SK-N-SH treated with all-trans-retinoic acid at 6 μM for 48 hours (cell line): Measurements from ENCODE around the gene PKD1.

ENCODE experiments used
- ATAC-seq: fragments of 200-7000 bp; cut with Tn5 transposase; 3 replicates; pipeline ENCODE4 v1.9.1; 2020; ENCODE audit warnings: mild to moderate bottlenecking, moderate library complexity
- ARNTL ChIP-seq: fragments of 450-650 bp; formaldehyde crosslinking; IDR thresholded peaks from 2 replicates; pipeline ENCODE4 v1.5.0; 2020; ENCODE audit warnings: low read depth, mild to moderate bottlenecking, moderate library complexity, borderline replicate concordance
- BACH2 ChIP-seq: fragments of 250-450 bp; sonication (Bioruptor Pico); IDR thresholded peaks from 2 replicates; pipeline ENCODE4 v1.9.0; 2021; ENCODE audit warnings: mild to moderate bottlenecking, borderline replicate concordance
- CSDC2 ChIP-seq: fragments of 250-450 bp; sonication (Bioruptor Pico); IDR thresholded peaks from 2 replicates; pipeline ENCODE4 v1.5.0; 2020; ENCODE audit warnings: mild to moderate bottlenecking, moderate library complexity
- ESRRG ChIP-seq: fragments of 250-450 bp; sonication (Bioruptor Pico); IDR thresholded peaks from 2 replicates; pipeline ENCODE4 v1.6.1; 2021; ENCODE audit warnings: mild to moderate bottlenecking
- GLIS3 ChIP-seq: fragments of 250-450 bp; sonication (Bioruptor Pico); IDR thresholded peaks from 2 replicates; pipeline ENCODE4 v1.5.0; 2020; ENCODE audit warnings: mild to moderate bottlenecking, moderate library complexity
- OSR1 ChIP-seq: fragments of 250-450 bp; sonication (Bioruptor Pico); IDR thresholded peaks from 2 replicates; pipeline ENCODE4 v1.8.0; 2022; ENCODE audit warnings: moderate library complexity, mild to moderate bottlenecking, inconsistent platforms
- PPARA ChIP-seq: fragments of 250-450 bp; sonication (Bioruptor Pico); IDR thresholded peaks from 2 replicates; pipeline ENCODE4 v1.5.0; 2020; ENCODE audit warnings: mild to moderate bottlenecking, borderline replicate concordance
- RARB ChIP-seq: fragments of 250-450 bp; sonication (Bioruptor Pico); IDR thresholded peaks from 2 replicates; pipeline ENCODE4 v1.8.0; 2021; ENCODE audit warnings: mild to moderate bottlenecking, moderate library complexity
- SNAI2 ChIP-seq: fragments of 250-450 bp; sonication (Bioruptor Pico); IDR thresholded peaks from 2 replicates; pipeline ENCODE4 v1.5.0; 2020; ENCODE audit warnings: mild to moderate bottlenecking, moderate library complexity
- TCF4 ChIP-seq: fragments of 250-450 bp; sonication (Bioruptor Pico); IDR thresholded peaks from 2 replicates; pipeline ENCODE4 v1.8.0; 2021; ENCODE audit warnings: mild to moderate bottlenecking, moderate library complexity, borderline replicate concordance
- ZC3H10 ChIP-seq: fragments of 250-450 bp; sonication (Bioruptor Pico); IDR thresholded peaks from 2 replicates; pipeline ENCODE4 v1.5.1; 2021; ENCODE audit warnings: mild to moderate bottlenecking, moderate library complexity
- ZFP3 ChIP-seq: fragments of 250-450 bp; sonication (Bioruptor Pico); IDR thresholded peaks from 2 replicates; pipeline ENCODE4 v1.5.0; 2020; ENCODE audit warnings: mild to moderate bottlenecking, moderate library complexity
- ZFP30 ChIP-seq: fragments of 450-650 bp; formaldehyde crosslinking; IDR thresholded peaks from 2 replicates; pipeline ENCODE4 v1.5.0; 2022; ENCODE audit warnings: mild to moderate bottlenecking, moderate library complexity
- ZNF565 ChIP-seq: fragments of 450-650 bp; formaldehyde crosslinking; conservative IDR thresholded peaks from 2 replicates; pipeline ENCODE4 v1.5.0; 2020; ENCODE audit warnings: low read depth, mild to moderate bottlenecking, moderate library complexity
- ZNF70 ChIP-seq: fragments of 450-650 bp; formaldehyde crosslinking; IDR thresholded peaks from 2 replicates; pipeline ENCODE4 v1.5.0; 2020; ENCODE audit warnings: mild to moderate bottlenecking, moderate library complexity
- ZNF8 ChIP-seq: fragments of 450-650 bp; formaldehyde crosslinking; IDR thresholded peaks from 2 replicates; pipeline ENCODE4 v1.5.0; 2020; ENCODE audit warnings: mild to moderate bottlenecking, moderate library complexity
- TF ChIP-seq, protein P1 (sequence below): fragments of 250-450 bp; sonication (Bioruptor Pico); IDR thresholded peaks from 2 replicates; pipeline ENCODE4 v1.5.0; 2020; ENCODE audit warnings: mild to moderate bottlenecking, moderate library complexity
- TF ChIP-seq, protein P2 (sequence below): fragments of 250-450 bp; sonication (Bioruptor Pico); IDR thresholded peaks from 2 replicates; pipeline ENCODE4 v1.8.0; 2020; ENCODE audit warnings: mild to moderate bottlenecking, moderate library complexity, borderline replicate concordance
- TF ChIP-seq, protein P3 (sequence below): fragments of 250-450 bp; sonication (Bioruptor Pico); IDR thresholded peaks from 2 replicates; pipeline ENCODE4 v1.5.1; 2020; ENCODE audit warnings: low read depth, mild to moderate bottlenecking, moderate library complexity
- TF ChIP-seq, protein P4 (sequence below): fragments of 250-450 bp; sonication (Bioruptor Pico); IDR thresholded peaks from 2 replicates; pipeline ENCODE4 v1.5.1; 2021; ENCODE audit warnings: mild to moderate bottlenecking, moderate library complexity
- TF ChIP-seq, protein P5 (sequence below): fragments of 250-450 bp; sonication (Bioruptor Pico); IDR thresholded peaks from 2 replicates; pipeline ENCODE4 v1.8.0; 2021; ENCODE audit warnings: low read depth, mild to moderate bottlenecking, moderate library complexity, borderline replicate concordance

Gene PKD1

DNA sequence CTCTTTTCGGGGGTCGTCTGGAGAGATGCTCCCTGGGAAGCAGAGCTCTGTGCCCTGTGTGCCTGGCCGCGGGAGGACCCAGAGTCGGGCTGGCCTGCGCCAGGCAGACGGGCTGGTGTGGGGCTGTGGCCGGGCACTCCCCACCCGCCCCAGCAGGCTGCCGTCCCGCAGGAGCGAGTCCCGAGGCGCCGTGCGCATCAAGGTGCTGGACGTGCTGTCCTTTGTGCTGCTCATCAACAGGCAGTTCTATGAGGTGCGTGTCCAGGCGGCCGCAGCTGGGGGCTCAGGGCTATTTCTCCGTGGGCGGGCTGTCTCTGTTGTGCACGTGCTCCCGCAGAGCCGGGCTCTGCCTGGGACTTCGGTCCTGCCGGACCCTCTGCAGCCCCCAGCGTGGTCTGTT, 72.9 kb downstream of the PKD1 start (continued):
- TF ChIP-seq TCF4 (CRISPR knock-in tag), result no peak
- TF ChIP-seq, protein P1, sequence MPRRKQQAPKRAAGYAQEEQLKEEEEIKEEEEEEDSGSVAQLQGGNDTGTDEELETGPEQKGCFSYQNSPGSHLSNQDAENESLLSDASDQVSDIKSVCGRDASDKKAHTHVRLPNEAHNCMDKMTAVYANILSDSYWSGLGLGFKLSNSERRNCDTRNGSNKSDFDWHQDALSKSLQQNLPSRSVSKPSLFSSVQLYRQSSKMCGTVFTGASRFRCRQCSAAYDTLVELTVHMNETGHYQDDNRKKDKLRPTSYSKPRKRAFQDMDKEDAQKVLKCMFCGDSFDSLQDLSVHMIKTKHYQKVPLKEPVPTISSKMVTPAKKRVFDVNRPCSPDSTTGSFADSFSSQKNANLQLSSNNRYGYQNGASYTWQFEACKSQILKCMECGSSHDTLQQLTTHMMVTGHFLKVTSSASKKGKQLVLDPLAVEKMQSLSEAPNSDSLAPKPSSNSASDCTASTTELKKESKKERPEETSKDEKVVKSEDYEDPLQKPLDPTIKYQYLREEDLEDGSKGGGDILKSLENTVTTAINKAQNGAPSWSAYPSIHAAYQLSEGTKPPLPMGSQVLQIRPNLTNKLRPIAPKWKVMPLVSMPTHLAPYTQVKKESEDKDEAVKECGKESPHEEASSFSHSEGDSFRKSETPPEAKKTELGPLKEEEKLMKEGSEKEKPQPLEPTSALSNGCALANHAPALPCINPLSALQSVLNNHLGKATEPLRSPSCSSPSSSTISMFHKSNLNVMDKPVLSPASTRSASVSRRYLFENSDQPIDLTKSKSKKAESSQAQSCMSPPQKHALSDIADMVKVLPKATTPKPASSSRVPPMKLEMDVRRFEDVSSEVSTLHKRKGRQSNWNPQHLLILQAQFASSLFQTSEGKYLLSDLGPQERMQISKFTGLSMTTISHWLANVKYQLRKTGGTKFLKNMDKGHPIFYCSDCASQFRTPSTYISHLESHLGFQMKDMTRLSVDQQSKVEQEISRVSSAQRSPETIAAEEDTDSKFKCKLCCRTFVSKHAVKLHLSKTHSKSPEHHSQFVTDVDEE (CRISPR knock-in tag), result no peak
- TF ChIP-seq, all 23 proteins: peak for 0

DNA sequence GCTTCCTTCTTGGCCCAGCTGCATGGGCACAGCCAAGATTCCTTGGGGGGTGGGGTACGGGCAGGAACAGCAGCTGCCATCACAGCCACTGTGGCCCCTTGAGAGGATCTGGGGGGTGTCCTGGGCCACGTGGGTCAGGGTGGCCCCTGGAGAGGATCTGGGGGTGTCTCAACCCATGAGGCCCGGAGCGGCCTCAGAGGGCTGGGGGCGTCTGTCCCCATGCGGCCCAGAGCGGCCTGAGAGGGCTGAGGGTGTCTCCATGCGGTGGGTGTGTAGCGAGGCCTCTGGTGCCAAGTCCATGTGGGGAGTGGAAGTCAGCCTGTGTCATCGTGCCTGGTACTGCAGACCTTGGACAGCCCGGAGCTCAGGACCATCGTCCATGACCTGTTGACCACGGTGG, 74.2 kb downstream of the PKD1 start:
- no peak for ATAC-seq
- TF ChIP-seq ZFP3 (CRISPR knock-in tag) (no peak), ESRRG (CRISPR knock-in tag) (no peak), BACH2 (CRISPR knock-in tag) (no peak), ARNTL (no peak), RARB (CRISPR knock-in tag) (no peak)
- TF ChIP-seq, protein P2, sequence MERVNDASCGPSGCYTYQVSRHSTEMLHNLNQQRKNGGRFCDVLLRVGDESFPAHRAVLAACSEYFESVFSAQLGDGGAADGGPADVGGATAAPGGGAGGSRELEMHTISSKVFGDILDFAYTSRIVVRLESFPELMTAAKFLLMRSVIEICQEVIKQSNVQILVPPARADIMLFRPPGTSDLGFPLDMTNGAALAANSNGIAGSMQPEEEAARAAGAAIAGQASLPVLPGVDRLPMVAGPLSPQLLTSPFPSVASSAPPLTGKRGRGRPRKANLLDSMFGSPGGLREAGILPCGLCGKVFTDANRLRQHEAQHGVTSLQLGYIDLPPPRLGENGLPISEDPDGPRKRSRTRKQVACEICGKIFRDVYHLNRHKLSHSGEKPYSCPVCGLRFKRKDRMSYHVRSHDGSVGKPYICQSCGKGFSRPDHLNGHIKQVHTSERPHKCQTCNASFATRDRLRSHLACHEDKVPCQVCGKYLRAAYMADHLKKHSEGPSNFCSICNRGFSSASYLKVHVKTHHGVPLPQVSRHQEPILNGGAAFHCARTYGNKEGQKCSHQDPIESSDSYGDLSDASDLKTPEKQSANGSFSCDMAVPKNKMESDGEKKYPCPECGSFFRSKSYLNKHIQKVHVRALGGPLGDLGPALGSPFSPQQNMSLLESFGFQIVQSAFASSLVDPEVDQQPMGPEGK (CRISPR knock-in tag), result no peak
- TF ChIP-seq, protein P3, sequence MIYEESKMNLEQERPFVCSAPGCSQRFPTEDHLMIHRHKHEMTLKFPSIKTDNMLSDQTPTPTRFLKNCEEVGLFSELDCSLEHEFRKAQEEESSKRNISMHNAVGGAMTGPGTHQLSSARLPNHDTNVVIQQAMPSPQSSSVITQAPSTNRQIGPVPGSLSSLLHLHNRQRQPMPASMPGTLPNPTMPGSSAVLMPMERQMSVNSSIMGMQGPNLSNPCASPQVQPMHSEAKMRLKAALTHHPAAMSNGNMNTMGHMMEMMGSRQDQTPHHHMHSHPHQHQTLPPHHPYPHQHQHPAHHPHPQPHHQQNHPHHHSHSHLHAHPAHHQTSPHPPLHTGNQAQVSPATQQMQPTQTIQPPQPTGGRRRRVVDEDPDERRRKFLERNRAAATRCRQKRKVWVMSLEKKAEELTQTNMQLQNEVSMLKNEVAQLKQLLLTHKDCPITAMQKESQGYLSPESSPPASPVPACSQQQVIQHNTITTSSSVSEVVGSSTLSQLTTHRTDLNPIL (CRISPR knock-in tag), result no peak

DNA sequence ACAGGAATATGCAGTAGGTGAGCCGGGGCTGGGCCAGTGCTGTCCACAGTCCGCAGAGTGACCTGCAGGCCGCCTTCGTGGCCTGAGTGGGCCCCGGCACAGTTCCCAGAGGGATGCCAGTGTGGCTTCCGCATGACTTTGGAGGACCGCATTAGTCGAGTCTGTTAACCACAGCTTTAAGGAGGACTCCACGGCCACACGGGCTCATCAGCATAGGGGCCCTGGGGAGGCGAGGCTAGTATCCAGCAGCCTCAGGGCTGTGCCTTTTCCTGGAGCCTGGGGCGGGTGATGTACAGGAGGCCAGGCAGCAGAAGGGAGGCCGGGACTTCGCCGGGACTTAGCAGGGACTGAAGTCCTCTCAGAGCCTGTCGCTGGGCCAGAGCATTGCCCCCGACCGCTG, 74.7 kb downstream of the PKD1 start:
- ATAC-seq, result no peak
- TF ChIP-seq ZFP3 (CRISPR knock-in tag) (no peak), ZNF565 (no peak), PPARA (no peak), GLIS3 (CRISPR knock-in tag) (no peak), RARB (CRISPR knock-in tag) (no peak), ZC3H10 (CRISPR knock-in tag) (no peak), ZFP30 (CRISPR knock-in tag) (no peak), OSR1 (no peak), ARNTL (no peak), TCF4 (CRISPR knock-in tag) (no peak), ZNF70 (CRISPR knock-in tag) (no peak), SNAI2 (CRISPR knock-in tag) (no peak), ESRRG (CRISPR knock-in tag) (no peak), CSDC2 (no peak), ZNF8 (CRISPR knock-in tag) (no peak), BACH2 (CRISPR knock-in tag) (no peak)
- TF ChIP-seq, protein P4, sequence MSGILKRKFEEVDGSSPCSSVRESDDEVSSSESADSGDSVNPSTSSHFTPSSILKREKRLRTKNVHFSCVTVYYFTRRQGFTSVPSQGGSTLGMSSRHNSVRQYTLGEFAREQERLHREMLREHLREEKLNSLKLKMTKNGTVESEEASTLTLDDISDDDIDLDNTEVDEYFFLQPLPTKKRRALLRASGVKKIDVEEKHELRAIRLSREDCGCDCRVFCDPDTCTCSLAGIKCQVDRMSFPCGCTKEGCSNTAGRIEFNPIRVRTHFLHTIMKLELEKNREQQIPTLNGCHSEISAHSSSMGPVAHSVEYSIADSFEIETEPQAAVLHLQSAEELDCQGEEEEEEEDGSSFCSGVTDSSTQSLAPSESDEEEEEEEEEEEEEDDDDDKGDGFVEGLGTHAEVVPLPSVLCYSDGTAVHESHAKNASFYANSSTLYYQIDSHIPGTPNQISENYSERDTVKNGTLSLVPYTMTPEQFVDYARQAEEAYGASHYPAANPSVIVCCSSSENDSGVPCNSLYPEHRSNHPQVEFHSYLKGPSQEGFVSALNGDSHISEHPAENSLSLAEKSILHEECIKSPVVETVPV (CRISPR knock-in tag), result no peak
- TF ChIP-seq, protein P1 (CRISPR knock-in tag), result no peak
- TF ChIP-seq, protein P5, sequence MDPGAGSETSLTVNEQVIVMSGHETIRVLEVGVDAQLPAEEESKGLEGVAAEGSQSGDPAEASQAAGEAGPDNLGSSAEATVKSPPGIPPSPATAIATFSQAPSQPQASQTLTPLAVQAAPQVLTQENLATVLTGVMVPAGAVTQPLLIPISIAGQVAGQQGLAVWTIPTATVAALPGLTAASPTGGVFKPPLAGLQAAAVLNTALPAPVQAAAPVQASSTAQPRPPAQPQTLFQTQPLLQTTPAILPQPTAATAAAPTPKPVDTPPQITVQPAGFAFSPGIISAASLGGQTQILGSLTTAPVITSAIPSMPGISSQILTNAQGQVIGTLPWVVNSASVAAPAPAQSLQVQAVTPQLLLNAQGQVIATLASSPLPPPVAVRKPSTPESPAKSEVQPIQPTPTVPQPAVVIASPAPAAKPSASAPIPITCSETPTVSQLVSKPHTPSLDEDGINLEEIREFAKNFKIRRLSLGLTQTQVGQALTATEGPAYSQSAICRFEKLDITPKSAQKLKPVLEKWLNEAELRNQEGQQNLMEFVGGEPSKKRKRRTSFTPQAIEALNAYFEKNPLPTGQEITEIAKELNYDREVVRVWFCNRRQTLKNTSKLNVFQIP (CRISPR knock-in tag), result no peak
- TF ChIP-seq, protein P3 (CRISPR knock-in tag), result no peak
